ENCODE results near the gene OR52N2.

Gene OR52N2

DNA sequence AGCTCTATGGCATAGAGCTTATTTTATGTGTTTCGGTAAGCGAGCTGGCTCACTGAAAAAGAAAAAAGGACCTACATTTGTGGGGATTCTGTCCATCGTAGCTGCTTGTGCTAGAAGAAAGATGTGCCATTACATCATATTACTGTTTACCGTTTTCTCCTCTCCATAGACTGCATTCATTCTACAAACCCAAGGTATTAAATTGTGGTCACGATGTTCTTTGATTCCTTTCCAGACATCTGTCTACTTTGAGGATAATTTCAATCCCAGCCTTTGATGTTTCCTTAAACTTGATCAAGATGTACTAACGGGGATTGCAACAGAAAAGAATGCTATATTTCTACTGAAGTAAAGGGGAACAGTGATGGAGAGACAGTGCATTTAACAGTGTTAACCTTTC is 12.2 kb upstream of the OR52N2 start:
- H3K4me2 ChIP-seq = no peak overlapping the region
- H3K4me3 ChIP-seq (IDR thresholded peaks at IDR 0.05; ENCODE audit: insufficient read depth, low read depth, low read length) = no peak overlapping the region
- no peak overlapping the region for H3K9ac ChIP-seq
- no peaks in the 10 kb centered on the region for H3K27me3 ChIP-seq (ENCODE audit: insufficient read depth, low read depth)
- H3K27ac ChIP-seq = no peak overlapping the region
- H3K4me1 ChIP-seq (ENCODE audit: low read depth, poor library complexity, severe bottlenecking) = no peaks in the 10 kb centered on the region
- no peaks in the 10 kb centered on the region for H3K36me3 ChIP-seq (ENCODE audit: insufficient read depth)
- H4K20me1 ChIP-seq (ENCODE audit: insufficient read depth) = no peaks in the 10 kb centered on the region
- no peak overlapping the region for H2AFZ ChIP-seq (ENCODE audit: low read depth)
- TF ChIP-seq, protein P1, sequence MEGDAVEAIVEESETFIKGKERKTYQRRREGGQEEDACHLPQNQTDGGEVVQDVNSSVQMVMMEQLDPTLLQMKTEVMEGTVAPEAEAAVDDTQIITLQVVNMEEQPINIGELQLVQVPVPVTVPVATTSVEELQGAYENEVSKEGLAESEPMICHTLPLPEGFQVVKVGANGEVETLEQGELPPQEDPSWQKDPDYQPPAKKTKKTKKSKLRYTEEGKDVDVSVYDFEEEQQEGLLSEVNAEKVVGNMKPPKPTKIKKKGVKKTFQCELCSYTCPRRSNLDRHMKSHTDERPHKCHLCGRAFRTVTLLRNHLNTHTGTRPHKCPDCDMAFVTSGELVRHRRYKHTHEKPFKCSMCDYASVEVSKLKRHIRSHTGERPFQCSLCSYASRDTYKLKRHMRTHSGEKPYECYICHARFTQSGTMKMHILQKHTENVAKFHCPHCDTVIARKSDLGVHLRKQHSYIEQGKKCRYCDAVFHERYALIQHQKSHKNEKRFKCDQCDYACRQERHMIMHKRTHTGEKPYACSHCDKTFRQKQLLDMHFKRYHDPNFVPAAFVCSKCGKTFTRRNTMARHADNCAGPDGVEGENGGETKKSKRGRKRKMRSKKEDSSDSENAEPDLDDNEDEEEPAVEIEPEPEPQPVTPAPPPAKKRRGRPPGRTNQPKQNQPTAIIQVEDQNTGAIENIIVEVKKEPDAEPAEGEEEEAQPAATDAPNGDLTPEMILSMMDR (conservative IDR thresholded peaks at IDR 0.05; ENCODE audit: low read depth, low read length) = no peak
- no peaks in the 10 kb centered on the region for H3K79me2 ChIP-seq (ENCODE audit: insufficient read depth, low read depth)

DNA sequence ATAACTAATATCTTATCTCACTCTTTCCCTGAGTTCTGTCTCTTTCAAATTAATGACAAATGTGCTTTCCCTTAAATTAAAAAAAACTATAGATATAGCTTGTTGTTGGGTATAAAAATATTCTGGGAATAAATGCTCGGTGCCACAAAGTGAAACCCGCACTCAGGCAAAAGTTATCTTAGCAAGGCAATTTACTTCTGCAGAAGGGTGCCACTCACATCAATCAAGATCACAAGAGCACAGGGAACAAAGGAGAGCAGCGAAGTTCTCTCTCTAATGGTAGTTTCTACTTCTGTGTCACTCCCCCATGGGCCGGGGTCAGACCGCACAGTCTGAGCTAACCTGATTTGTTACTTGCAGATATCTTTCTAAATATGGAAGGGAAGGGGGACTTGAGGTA is 4.7 kb upstream of the OR52N2 start:
- Histone ChIP-seq H3K4me3 (IDR thresholded peaks at IDR 0.05; ENCODE audit: insufficient read depth, low read depth, low read length) (no peak overlapping the region), H3K9ac (no peak overlapping the region), H2AFZ (ENCODE audit: low read depth) (no peak overlapping the region), H3K27ac (no peak overlapping the region), H3K36me3 (ENCODE audit: insufficient read depth) (no peaks in the 10 kb centered on the region), H4K20me1 (ENCODE audit: insufficient read depth) (no peaks in the 10 kb centered on the region), H3K4me2 (no peak overlapping the region), H3K27me3 (ENCODE audit: insufficient read depth, low read depth) (no peaks in the 10 kb centered on the region), H3K4me1 (ENCODE audit: low read depth, poor library complexity, severe bottlenecking) (no peaks in the 10 kb centered on the region), H3K79me2 (ENCODE audit: insufficient read depth, low read depth) (no peaks in the 10 kb centered on the region)
- TF ChIP-seq, protein P1 (conservative IDR thresholded peaks at IDR 0.05; ENCODE audit: low read depth, low read length) = no peak

DNA sequence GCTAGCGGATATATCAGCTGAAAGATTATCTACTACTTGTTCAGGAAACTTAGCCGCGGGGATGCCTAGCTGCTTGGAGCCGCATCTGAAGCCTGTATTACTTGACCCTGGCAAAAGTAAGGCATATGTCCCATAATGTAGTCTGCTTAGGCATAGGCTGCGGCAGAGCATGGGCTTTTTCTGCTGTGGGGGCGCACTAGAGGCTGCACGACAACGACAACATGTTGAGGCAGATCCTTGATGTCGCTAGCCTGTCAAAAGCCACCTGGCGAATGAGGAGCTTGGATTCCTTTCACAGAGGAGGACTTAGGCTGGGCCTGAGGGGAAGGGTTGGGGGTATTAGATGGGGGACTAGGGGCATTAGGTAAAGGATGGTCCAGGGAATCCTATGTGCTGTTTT is 1.1 kb upstream of the OR52N2 start:
- Histone ChIP-seq H4K20me1 (ENCODE audit: insufficient read depth) (no peaks in the 10 kb centered on the region), H3K27me3 (ENCODE audit: insufficient read depth, low read depth) (no peaks in the 10 kb centered on the region), H3K9ac (no peak overlapping the region), H3K36me3 (ENCODE audit: insufficient read depth) (no peaks in the 10 kb centered on the region), H3K27ac (no peak overlapping the region), H3K4me1 (ENCODE audit: low read depth, poor library complexity, severe bottlenecking) (no peaks in the 10 kb centered on the region), H3K4me3 (IDR thresholded peaks at IDR 0.05; ENCODE audit: insufficient read depth, low read depth, low read length) (no peak overlapping the region), H3K79me2 (ENCODE audit: insufficient read depth, low read depth) (no peaks in the 10 kb centered on the region), H3K4me2 (no peak overlapping the region), H2AFZ (ENCODE audit: low read depth) (no peak overlapping the region)
- TF ChIP-seq, protein P1 (conservative IDR thresholded peaks at IDR 0.05; ENCODE audit: low read depth, low read length) = no peak

DNA sequence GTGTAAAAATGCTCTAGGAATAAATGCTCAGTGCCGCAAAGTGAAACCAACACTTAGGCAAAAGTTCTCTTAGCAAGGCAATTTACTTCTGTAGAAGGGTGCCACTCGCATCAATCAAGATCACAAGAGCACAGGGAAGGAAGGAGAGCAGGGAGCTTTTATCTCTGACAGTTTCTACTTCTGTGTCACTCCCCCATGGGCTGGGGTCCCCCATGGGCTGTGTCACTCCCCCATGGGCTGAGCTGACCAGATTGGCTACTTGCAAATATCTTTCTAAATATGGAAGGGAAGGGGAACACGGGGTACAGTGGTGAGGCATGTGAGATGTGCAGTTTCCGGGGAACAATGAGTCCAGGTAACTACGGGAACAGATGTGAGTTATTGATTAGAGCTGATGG is 397 bp downstream of the OR52N2 start:
- Histone ChIP-seq H3K27ac (no peak overlapping the region), H3K4me3 (IDR thresholded peaks at IDR 0.05; ENCODE audit: insufficient read depth, low read depth, low read length) (no peak overlapping the region), H3K4me1 (ENCODE audit: low read depth, poor library complexity, severe bottlenecking) (no peaks in the 10 kb centered on the region), H3K4me2 (peak overlapping the region; percentile 36; the same call in 1 of the 2 replicates), H3K79me2 (ENCODE audit: insufficient read depth, low read depth) (no peaks in the 10 kb centered on the region), H3K27me3 (ENCODE audit: insufficient read depth, low read depth) (no peaks in the 10 kb centered on the region), H2AFZ (ENCODE audit: low read depth) (peak overlapping the region; percentile 73), H3K9ac (no peak overlapping the region; the same call in 1 of the 2 replicates), H3K36me3 (ENCODE audit: insufficient read depth) (no peaks in the 10 kb centered on the region), H4K20me1 (ENCODE audit: insufficient read depth) (no peaks in the 10 kb centered on the region)
- TF ChIP-seq, protein P1 (conservative IDR thresholded peaks at IDR 0.05; ENCODE audit: low read depth, low read length) = no peak
